Adipocyte (in vitro differentiated cells): ENCODE results near the gene DECR2.
"Not testable (repeated sequence)": the region's sequence is repeated elsewhere in the genome, so short reads cannot be mapped to it uniquely, and the experiment has no call there.

ENCODE experiments used
- DNase-seq: peaks from one replicate; pipeline ENCODE4 v3.0.0-alpha.2; 2015; ENCODE audit warnings: low read depth
- H3K27me3 ChIP-seq: replicated peaks from 2 replicates; pipeline ENCODE4 v1.7.0; 2013; ENCODE audit warnings: mild to moderate bottlenecking, low read length, moderate library complexity; ENCODE audit not compliant: control insufficient read depth, insufficient read depth
- H3K36me3 ChIP-seq: 2 replicates; pipeline ENCODE4 v1.7.0; 2013; ENCODE audit warnings: low read length, mild to moderate bottlenecking, moderate library complexity; ENCODE audit not compliant: control insufficient read depth, insufficient read depth, severe bottlenecking
- H3K4me1 ChIP-seq: 2 replicates; pipeline ENCODE4 v1.7.0; 2013; ENCODE audit warnings: mild to moderate bottlenecking, low read length, moderate library complexity; ENCODE audit not compliant: control insufficient read depth, insufficient read depth
- H3K4me3 ChIP-seq: 2 replicates; pipeline ENCODE4 v1.7.0; 2013; ENCODE audit warnings: mild to moderate bottlenecking, low read length, moderate library complexity
- H3K9ac ChIP-seq: 2 replicates; pipeline ENCODE4 v1.7.0; 2013; ENCODE audit warnings: mild to moderate bottlenecking, low read length, moderate library complexity
- H3K9me3 ChIP-seq: 2 replicates; pipeline ENCODE4 v1.7.0; 2013; ENCODE audit warnings: mild to moderate bottlenecking, low read length, moderate library complexity; ENCODE audit not compliant: control insufficient read depth

DECR2 gene

DNA sequence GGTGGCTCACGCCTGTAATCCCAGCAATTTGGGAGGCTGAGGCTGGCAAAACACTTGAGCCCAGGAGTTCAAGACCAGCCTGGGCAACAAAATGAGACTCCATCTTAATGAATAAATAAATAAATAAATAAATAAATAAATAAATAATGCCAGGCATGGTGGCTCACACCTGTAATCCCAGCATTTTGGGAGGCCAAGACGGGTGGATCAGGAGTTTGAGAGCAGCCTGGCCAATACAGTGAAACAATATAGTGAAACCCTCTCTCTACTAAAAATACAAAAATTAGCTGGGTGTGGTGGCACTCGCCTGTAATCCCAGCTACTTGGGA lies 13.4 kb downstream of the DECR2 start:
- not testable (repeated sequence) for H3K4me3 ChIP-seq, H3K4me1 ChIP-seq, H3K9ac ChIP-seq, H3K27me3 ChIP-seq, H3K9me3 ChIP-seq, DNase-seq
- H3K36me3 ChIP-seq: peaks cover 13% of the 10 kb centered on the region

GRCh38 chr16:422179-422578 lies 20.5 kb downstream of the DECR2 start:
- H3K36me3 ChIP-seq, H3K4me3 ChIP-seq, H3K9ac ChIP-seq, H3K9me3 ChIP-seq, H3K27me3 ChIP-seq, DNase-seq: not testable (repeated sequence)
- peaks cover 26% of the 10 kb centered on the region for H3K4me1 ChIP-seq

DNA sequence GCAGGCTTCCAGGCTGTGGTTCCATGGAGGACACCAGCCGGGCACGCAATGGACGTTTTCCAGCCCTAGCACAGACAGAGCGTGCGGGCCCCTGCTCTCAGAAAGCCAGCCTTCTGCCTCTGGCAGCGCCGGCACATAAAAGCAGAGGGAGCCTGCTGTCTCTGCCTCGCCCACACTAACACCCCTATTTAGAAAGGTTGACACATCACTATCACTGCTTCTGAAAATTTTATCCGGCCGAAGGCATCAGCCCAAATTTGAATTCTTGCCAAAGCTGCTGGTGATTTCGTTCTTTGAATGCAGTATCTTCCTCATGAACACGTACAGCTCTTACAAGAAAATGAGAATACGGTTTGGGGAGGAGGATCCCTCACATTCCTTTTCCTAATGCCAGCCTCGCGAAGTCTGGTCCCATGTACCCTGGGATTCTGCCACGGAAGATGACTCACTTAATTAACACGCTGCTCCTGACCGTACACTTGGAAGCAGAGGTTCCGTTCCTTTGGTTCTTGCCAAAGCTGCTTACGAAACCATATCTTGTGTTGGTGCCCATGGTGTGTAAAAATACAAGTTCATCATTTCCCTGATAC lies 22.4 kb downstream of the DECR2 start:
- H3K9me3 ChIP-seq: no peaks in the 10 kb centered on the region
- peaks cover 31% of the 10 kb centered on the region for H3K4me1 ChIP-seq
- peak overlapping the region; percentile 85 for H3K9ac ChIP-seq
- H3K4me3 ChIP-seq: peak overlapping the region; percentile 82
- DNase-seq: peak; percentile 91
- H3K27me3 ChIP-seq: no peaks in the 10 kb centered on the region
- no peaks in the 10 kb centered on the region for H3K36me3 ChIP-seq

- H3K4me1 ChIP-seq: peaks cover 31% of the 10 kb centered on the region
Observed at GRCh38 chr16:424623-425081, 23.0 kb downstream of the DECR2 start.

GRCh38 chr16:425082-425718 lies 23.5 kb downstream of the DECR2 start, which contains the start of gene RAB11FIP3:
TSS of gene RAB11FIP3 (plus strand) at chr16:425649. CDS start at chr16:426007, 358 bp downstream.
- peak within 1 kb of the TSS; percentile 85 for H3K9ac ChIP-seq
- H3K4me3 ChIP-seq: peak within 1 kb of the TSS; percentile 89
- no peaks in the 10 kb centered on the region for H3K27me3 ChIP-seq
- DNase-seq: peak; percentile 89
- H3K36me3 ChIP-seq: no peaks in the 10 kb centered on the region
- H3K9me3 ChIP-seq: no peaks in the 10 kb centered on the region
- H3K4me1 ChIP-seq: peaks cover 31% of the 10 kb centered on the region

More at GRCh38 chr16:424623-425081, 23.0 kb downstream of the DECR2 start:
- H3K36me3 ChIP-seq: no peaks in the 10 kb centered on the region
- DNase-seq: peak; percentile 48
- peak overlapping the region; percentile 85 for H3K9ac ChIP-seq
- no peaks in the 10 kb centered on the region for H3K9me3 ChIP-seq
- no peaks in the 10 kb centered on the region for H3K27me3 ChIP-seq
- peak overlapping the region; percentile 82 for H3K4me3 ChIP-seq

DNA sequence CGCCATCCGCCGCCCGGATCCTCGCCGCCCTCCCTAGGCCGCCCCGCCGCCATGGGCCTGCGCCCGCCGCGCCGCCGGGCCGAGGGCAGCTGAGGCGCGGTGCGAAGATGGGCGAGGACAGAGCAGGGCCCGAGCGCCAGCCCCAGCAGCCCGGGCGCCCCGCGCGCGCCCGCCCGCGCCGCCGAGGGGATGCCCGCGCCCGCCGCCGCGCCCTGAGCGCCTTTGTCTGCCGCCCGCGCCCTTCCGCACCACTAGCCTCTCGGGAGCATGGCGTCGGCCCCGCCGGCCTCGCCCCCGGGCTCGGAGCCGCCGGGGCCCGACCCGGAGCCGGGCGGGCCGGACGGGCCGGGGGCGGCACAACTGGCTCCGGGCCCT lies 24.0 kb downstream of the DECR2 start:
- Histone ChIP-seq H3K9ac (peak overlapping the region; percentile 79), H3K27me3 (no peaks in the 10 kb centered on the region), H3K4me1 (peaks cover 31% of the 10 kb centered on the region), H3K4me3 (peak overlapping the region; percentile 89), H3K36me3 (no peaks in the 10 kb centered on the region), H3K9me3 (no peaks in the 10 kb centered on the region)
- no peak for DNase-seq

DNA sequence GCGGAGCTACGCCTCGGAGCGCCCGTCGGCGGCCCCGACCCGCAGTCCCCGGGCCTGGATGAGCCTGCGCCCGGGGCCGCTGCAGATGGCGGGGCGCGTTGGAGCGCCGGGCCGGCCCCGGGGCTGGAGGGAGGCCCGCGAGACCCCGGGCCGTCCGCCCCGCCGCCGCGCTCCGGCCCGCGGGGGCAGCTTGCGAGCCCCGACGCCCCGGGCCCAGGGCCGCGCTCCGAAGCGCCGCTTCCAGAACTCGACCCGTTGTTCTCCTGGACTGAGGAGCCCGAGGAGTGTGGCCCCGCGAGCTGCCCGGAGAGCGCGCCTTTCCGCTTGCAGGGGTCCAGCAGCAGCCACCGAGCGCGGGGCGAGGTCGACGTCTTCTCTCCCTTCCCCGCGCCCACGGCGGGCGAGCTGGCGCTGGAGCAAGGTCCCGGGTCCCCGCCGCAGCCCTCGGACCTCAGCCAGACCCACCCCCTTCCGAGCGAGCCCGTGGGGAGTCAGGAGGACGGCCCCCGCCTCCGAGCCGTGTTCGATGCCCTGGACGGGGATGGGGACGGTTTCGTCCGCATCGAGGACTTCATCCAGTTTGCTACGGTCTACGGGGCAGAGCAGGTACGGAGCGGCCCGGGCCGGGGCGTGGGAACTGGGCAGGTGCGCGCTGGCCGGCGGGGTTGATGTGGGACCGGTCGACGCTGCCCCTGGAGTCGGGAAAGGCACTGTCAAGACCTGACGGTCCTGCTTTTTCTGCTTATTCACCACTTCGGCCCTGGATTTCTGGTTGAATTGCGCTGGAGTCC lies 24.6 kb downstream of the DECR2 start:
- DNase-seq: peak; percentile 49
- peak overlapping the region; percentile 89 for H3K4me3 ChIP-seq
- H3K4me1 ChIP-seq: peaks cover 31% of the 10 kb centered on the region
- no peaks in the 10 kb centered on the region for H3K9me3 ChIP-seq
- no peaks in the 10 kb centered on the region for H3K27me3 ChIP-seq
- no peaks in the 10 kb centered on the region for H3K36me3 ChIP-seq
- peak overlapping the region; percentile 79 for H3K9ac ChIP-seq

DNA sequence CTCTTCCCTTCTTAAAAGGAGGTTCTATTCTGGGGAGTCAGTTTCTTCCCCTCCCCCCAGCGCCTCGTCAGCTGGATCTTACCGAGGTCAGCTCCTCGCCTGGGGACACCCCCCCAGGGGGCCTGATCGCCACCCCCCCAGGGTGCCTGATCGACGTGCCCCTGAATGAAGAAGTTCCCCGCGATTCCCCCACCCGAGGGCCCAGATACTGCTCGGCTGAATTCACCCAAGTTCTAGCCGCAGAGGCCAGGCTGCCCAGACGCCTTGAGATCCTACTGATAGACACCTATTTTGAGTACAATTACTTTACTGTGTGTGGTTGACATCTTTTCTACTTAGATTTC lies 25.2 kb downstream of the DECR2 start:
- H3K9me3 ChIP-seq: no peaks in the 10 kb centered on the region
- no peaks in the 10 kb centered on the region for H3K27me3 ChIP-seq
- no peak for DNase-seq
- H3K36me3 ChIP-seq: no peaks in the 10 kb centered on the region
- H3K9ac ChIP-seq: peak overlapping the region; percentile 79
- peak overlapping the region; percentile 89 for H3K4me3 ChIP-seq
- peaks cover 31% of the 10 kb centered on the region for H3K4me1 ChIP-seq

DNA sequence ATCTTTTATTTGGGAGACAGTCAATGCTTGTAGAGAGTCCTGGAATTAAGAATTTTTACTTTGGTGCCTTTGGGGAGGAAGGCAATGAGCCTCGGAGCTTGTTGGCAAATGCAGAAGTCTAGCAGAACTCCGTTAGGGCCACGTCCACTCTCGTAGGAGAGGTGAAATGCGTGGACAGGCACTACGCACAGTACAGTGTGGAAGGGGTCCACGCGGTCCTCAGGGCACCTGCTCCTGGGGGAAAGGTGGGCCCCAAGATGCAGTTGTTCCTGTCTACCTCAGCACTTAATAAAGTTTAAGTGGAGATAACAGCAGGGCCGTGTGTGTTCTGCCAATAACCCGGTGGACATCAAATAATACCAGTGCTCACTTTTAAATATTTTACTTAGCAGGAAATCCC lies 25.6 kb downstream of the DECR2 start:
- DNase-seq: no peak
- H3K4me1 ChIP-seq: peaks cover 31% of the 10 kb centered on the region
- H3K27me3 ChIP-seq: no peaks in the 10 kb centered on the region
- H3K9ac ChIP-seq: peak overlapping the region; percentile 79
- no peaks in the 10 kb centered on the region for H3K9me3 ChIP-seq
- peak overlapping the region; percentile 89 for H3K4me3 ChIP-seq
- no peaks in the 10 kb centered on the region for H3K36me3 ChIP-seq

DNA sequence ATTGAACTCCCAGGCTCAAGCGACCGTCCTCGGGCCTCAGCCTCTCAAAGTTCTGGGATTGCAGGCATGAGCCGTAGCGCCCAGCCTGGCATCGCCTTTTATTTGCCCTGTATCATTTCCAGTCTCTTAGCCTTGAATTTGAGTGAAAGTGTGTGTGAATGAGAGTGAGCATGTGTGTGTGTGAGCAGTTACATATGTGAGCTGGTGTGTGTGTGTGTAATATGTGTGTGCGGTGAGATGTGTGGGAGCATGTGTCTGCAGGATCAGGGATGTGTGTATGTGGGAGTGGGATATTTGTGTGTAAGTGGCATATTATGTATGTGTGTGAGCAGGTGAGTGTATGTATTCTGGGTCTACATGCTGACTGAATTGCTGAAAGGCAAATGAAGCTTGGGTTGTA lies 29.2 kb downstream of the DECR2 start:
- DNase-seq: no peak
- no peaks in the 10 kb centered on the region for H3K36me3 ChIP-seq
- peaks cover 13% of the 10 kb centered on the region for H3K4me1 ChIP-seq
- no peaks in the 10 kb centered on the region for H3K9me3 ChIP-seq
- H3K4me3 ChIP-seq: no peak overlapping the region
- H3K27me3 ChIP-seq: no peaks in the 10 kb centered on the region
- no peak overlapping the region for H3K9ac ChIP-seq

DNA sequence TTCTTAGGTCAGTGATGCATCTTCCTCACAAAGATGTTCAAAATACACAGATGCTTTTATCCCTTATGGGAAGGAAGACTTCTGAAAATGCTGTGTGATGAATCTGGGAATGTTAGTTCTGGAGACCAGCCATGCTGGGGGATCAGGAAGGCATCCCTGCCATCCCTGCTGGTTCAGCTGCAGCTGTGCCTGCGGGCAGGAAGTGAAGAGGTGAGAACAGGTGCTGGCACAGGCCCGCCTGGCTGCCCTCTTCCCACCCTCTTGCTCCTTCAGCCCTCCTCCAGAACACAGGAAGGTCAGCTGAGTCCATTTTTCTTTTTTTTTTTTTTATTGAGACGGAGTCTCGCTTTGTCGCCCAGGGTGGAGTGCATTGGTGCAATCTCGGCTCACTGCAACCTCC lies 38.9 kb downstream of the DECR2 start:
- H3K9me3 ChIP-seq: no peaks in the 10 kb centered on the region
- no peaks in the 10 kb centered on the region for H3K27me3 ChIP-seq
- no peak for DNase-seq
- H3K9ac ChIP-seq: no peak overlapping the region
- H3K4me3 ChIP-seq: no peak overlapping the region
- no peaks in the 10 kb centered on the region for H3K36me3 ChIP-seq
- peaks cover 4% of the 10 kb centered on the region for H3K4me1 ChIP-seq
